ENCODE data around the gene SRP9.
"Not testable (repeated sequence)": the region's sequence is repeated elsewhere in the genome, so short reads cannot be mapped to it uniquely, and the experiment has no call there.

Gene SRP9

GRCh38 chr1:225801146-225801545 lies 23.5 kb downstream of the SRP9 start:
- peaks cover 0 to 13% of the 10 kb centered on the region in 2 experiments for H3K36me3 ChIP-seq (ENCODE audit: control insufficient read depth in 1 of 2, insufficient read depth in 2 of 2, low read depth in 1 of 2, low read length in 2 of 2)
- not testable (repeated sequence) for H3K4ac ChIP-seq (ENCODE audit: low read depth in 1 of 2, low read length in 2 of 2); H2BK12ac ChIP-seq (ENCODE audit: low read length in 2 of 2); H3K14ac ChIP-seq (ENCODE audit: low read length in 2 of 2); H4K91ac ChIP-seq (ENCODE audit: low read length); H2AK5ac ChIP-seq (ENCODE audit: low read length, severe bottlenecking); H3K9ac ChIP-seq (ENCODE audit: low read length); H2BK120ac ChIP-seq (ENCODE audit: low read depth, low read length); H3K27ac ChIP-seq (ENCODE audit: low read length, poor library complexity, severe bottlenecking); H2BK5ac ChIP-seq (ENCODE audit: low read depth, low read length, poor library complexity, severe bottlenecking); H3K4me1 ChIP-seq (ENCODE audit: control insufficient read depth, insufficient read depth, low read depth, low read length); H3K4me2 ChIP-seq (ENCODE audit: low read length, poor library complexity, severe bottlenecking); H3K9me3 ChIP-seq (ENCODE audit: control insufficient read depth, low read length); DNase-seq; H3K27me3 ChIP-seq (ENCODE audit: control insufficient read depth in 1 of 2, insufficient read depth in 1 of 2, low read length in 2 of 2); H3K23ac ChIP-seq (ENCODE audit: low read length in 2 of 2); H3K18ac ChIP-seq (ENCODE audit: low read depth in 1 of 2, low read length in 2 of 2); H3K4me3 ChIP-seq (ENCODE audit: insufficient read depth in 1 of 2, low read depth in 1 of 2, low read length in 2 of 2); H4K8ac ChIP-seq (ENCODE audit: low read length); H3K79me1 ChIP-seq (replicated peaks; ENCODE audit: low read length, poor library complexity, severe bottlenecking); H2BK15ac ChIP-seq (ENCODE audit: low read depth, poor library complexity, severe bottlenecking); H2AFZ ChIP-seq (ENCODE audit: low read depth, low read length)
- 94% methylated on average over 7 of the region's 7 CpGs for WGBS

GRCh38 chr1:225806249-225806648 lies 28.6 kb downstream of the SRP9 start:
- Histone ChIP-seq H2BK120ac (ENCODE audit: low read depth, low read length) (no peak overlapping the region), H3K4ac (ENCODE audit: low read depth in 1 of 2, low read length in 2 of 2) (no peak overlapping the region), H2AK5ac (ENCODE audit: low read length, severe bottlenecking) (no peak overlapping the region), H3K4me1 (ENCODE audit: control insufficient read depth, insufficient read depth, low read depth, low read length) (peaks cover 6% of the 10 kb centered on the region), H3K79me1 (replicated peaks; ENCODE audit: low read length, poor library complexity, severe bottlenecking) (peaks cover 3% of the 10 kb centered on the region), H3K14ac (ENCODE audit: low read length in 2 of 2) (no peak overlapping the region), H3K23ac (ENCODE audit: low read length in 2 of 2) (no peak overlapping the region), H2BK12ac (ENCODE audit: low read length in 2 of 2) (no peak overlapping the region), H3K27ac (ENCODE audit: low read length, poor library complexity, severe bottlenecking) (no peak overlapping the region), H3K4me2 (ENCODE audit: low read length, poor library complexity, severe bottlenecking) (no peak overlapping the region), H3K27me3 (ENCODE audit: control insufficient read depth in 1 of 2, insufficient read depth in 1 of 2, low read length in 2 of 2) (no peaks in the 10 kb centered on the region), H4K8ac (ENCODE audit: low read length) (no peak overlapping the region), H3K36me3 (ENCODE audit: control insufficient read depth in 1 of 2, insufficient read depth in 2 of 2, low read depth in 1 of 2, low read length in 2 of 2) (peaks cover 0 to 5% of the 10 kb centered on the region in 2 experiments), H4K91ac (ENCODE audit: low read length) (no peak overlapping the region), H3K18ac (ENCODE audit: low read depth in 1 of 2, low read length in 2 of 2) (no peak overlapping the region), H3K4me3 (ENCODE audit: insufficient read depth in 1 of 2, low read depth in 1 of 2, low read length in 2 of 2) (no peak overlapping the region), H2BK15ac (ENCODE audit: low read depth, poor library complexity, severe bottlenecking) (no peak overlapping the region), H3K9ac (ENCODE audit: low read length) (no peak overlapping the region), H2BK5ac (ENCODE audit: low read depth, low read length, poor library complexity, severe bottlenecking) (no peak overlapping the region), H2AFZ (ENCODE audit: low read depth, low read length) (no peak overlapping the region), H3K9me3 (ENCODE audit: control insufficient read depth, low read length) (no peaks in the 10 kb centered on the region)
- no peak for DNase-seq
- WGBS = no CpG with 5 or more reads among the region's 1 CpG

- not testable (repeated sequence) for H4K91ac ChIP-seq (ENCODE audit: low read length); DNase-seq; H2AFZ ChIP-seq (ENCODE audit: low read depth, low read length); H3K27me3 ChIP-seq (ENCODE audit: control insufficient read depth in 1 of 2, insufficient read depth in 1 of 2, low read length in 2 of 2); H3K79me1 ChIP-seq (replicated peaks; ENCODE audit: low read length, poor library complexity, severe bottlenecking); H3K23ac ChIP-seq (ENCODE audit: low read length in 2 of 2); H3K9me3 ChIP-seq (ENCODE audit: control insufficient read depth, low read length); H3K9ac ChIP-seq (ENCODE audit: low read length); H2BK12ac ChIP-seq (ENCODE audit: low read length in 2 of 2); H2BK120ac ChIP-seq (ENCODE audit: low read depth, low read length); H3K36me3 ChIP-seq (ENCODE audit: control insufficient read depth in 1 of 2, insufficient read depth in 2 of 2, low read depth in 1 of 2, low read length in 2 of 2); H2BK15ac ChIP-seq (ENCODE audit: low read depth, poor library complexity, severe bottlenecking); H3K14ac ChIP-seq (ENCODE audit: low read length in 2 of 2); H3K4me1 ChIP-seq (ENCODE audit: control insufficient read depth, insufficient read depth, low read depth, low read length); H3K27ac ChIP-seq (ENCODE audit: low read length, poor library complexity, severe bottlenecking); H2BK5ac ChIP-seq (ENCODE audit: low read depth, low read length, poor library complexity, severe bottlenecking); H3K4ac ChIP-seq (ENCODE audit: low read depth in 1 of 2, low read length in 2 of 2); H3K4me2 ChIP-seq (ENCODE audit: low read length, poor library complexity, severe bottlenecking); H4K8ac ChIP-seq (ENCODE audit: low read length); H3K4me3 ChIP-seq (ENCODE audit: insufficient read depth in 1 of 2, low read depth in 1 of 2, low read length in 2 of 2); H3K18ac ChIP-seq (ENCODE audit: low read depth in 1 of 2, low read length in 2 of 2); H2AK5ac ChIP-seq (ENCODE audit: low read length, severe bottlenecking)
- 100% methylated on average over 1 of the region's 3 CpGs for WGBS
Measured at GRCh38 chr1:225806736-225807135, 29.1 kb downstream of the SRP9 start.

DNA sequence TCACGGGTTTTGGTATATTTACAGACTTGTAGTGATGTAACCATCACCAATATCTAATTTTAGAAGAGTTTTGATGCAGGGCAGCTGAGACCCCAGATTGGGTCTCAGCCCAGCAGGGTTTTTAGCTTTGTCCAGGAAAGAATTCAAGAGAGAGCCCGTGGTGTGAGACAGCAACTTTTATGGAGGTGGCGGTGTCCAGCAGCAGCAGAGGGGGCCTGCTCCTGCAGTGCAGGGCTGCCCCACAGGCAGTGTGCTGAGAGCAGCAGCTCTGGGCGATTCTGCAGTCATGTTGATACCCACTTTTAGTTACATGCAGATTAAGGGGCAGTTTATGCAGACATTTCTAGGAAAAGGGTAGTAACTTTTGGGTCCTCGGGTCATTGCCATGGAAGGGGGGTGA lies 30.5 kb downstream of the SRP9 start:
- Histone ChIP-seq H3K4me1 (ENCODE audit: control insufficient read depth, insufficient read depth, low read depth, low read length) (peaks cover 14% of the 10 kb centered on the region), H3K9ac (ENCODE audit: low read length) (no peak overlapping the region), H2BK12ac (ENCODE audit: low read length in 2 of 2) (no peak overlapping the region), H3K27ac (ENCODE audit: low read length, poor library complexity, severe bottlenecking) (no peak overlapping the region), H3K36me3 (ENCODE audit: control insufficient read depth in 1 of 2, insufficient read depth in 2 of 2, low read depth in 1 of 2, low read length in 2 of 2) (peaks cover 2 to 5% of the 10 kb centered on the region in 2 experiments), H3K14ac (ENCODE audit: low read length in 2 of 2) (no peak overlapping the region), H2AFZ (ENCODE audit: low read depth, low read length) (no peak overlapping the region), H3K4ac (ENCODE audit: low read depth in 1 of 2, low read length in 2 of 2) (no peak overlapping the region), H3K79me1 (replicated peaks; ENCODE audit: low read length, poor library complexity, severe bottlenecking) (peaks cover 8% of the 10 kb centered on the region), H2BK120ac (ENCODE audit: low read depth, low read length) (no peak overlapping the region), H4K8ac (ENCODE audit: low read length) (no peak overlapping the region), H3K18ac (ENCODE audit: low read depth in 1 of 2, low read length in 2 of 2) (no peak overlapping the region), H2BK15ac (ENCODE audit: low read depth, poor library complexity, severe bottlenecking) (no peak overlapping the region), H3K4me3 (ENCODE audit: insufficient read depth in 1 of 2, low read depth in 1 of 2, low read length in 2 of 2) (no peak overlapping the region), H2BK5ac (ENCODE audit: low read depth, low read length, poor library complexity, severe bottlenecking) (no peak overlapping the region), H4K91ac (ENCODE audit: low read length) (no peak overlapping the region), H2AK5ac (ENCODE audit: low read length, severe bottlenecking) (no peak overlapping the region), H3K9me3 (ENCODE audit: control insufficient read depth, low read length) (no peaks in the 10 kb centered on the region), H3K27me3 (ENCODE audit: control insufficient read depth in 1 of 2, insufficient read depth in 1 of 2, low read length in 2 of 2) (no peaks in the 10 kb centered on the region), H3K4me2 (ENCODE audit: low read length, poor library complexity, severe bottlenecking) (no peak overlapping the region), H3K23ac (ENCODE audit: low read length in 2 of 2) (no peak overlapping the region)
- 80% methylated on average over 4 of the region's 5 CpGs for WGBS
- DNase-seq = no peak
